ENCODE data around the gene NBEA.
A peak's percentile ranks its signal among the peaks of the same experiment; 100 is the strongest.

Gene NBEA

GRCh38 chr13:34931572-34931971 lies 10.5 kb upstream of the NBEA start:
- Histone ChIP-seq H3K4me1 (no peaks in the 10 kb centered on the region; a peak in 2 of 20 replicates), H3K36me3 (no peaks in the 10 kb centered on the region), H3K4me3 (no peak overlapping the region), H3K27me3 (no peaks in the 10 kb centered on the region), H3K9me3 (replicated peaks in 1 of 11) (no peaks in the 10 kb centered on the region), H3K9ac (no peak overlapping the region), H3K4me2 (peak overlapping the region in 1 of 11 experiments; percentile 6; a peak in 2 of 22 replicates), H3K27ac (no peak overlapping the region), H4K20me1 (no peaks in the 10 kb centered on the region)
- TF ChIP-seq Cebpa-rat (IDR thresholded peaks at IDR 0.05) = no peak

DNA sequence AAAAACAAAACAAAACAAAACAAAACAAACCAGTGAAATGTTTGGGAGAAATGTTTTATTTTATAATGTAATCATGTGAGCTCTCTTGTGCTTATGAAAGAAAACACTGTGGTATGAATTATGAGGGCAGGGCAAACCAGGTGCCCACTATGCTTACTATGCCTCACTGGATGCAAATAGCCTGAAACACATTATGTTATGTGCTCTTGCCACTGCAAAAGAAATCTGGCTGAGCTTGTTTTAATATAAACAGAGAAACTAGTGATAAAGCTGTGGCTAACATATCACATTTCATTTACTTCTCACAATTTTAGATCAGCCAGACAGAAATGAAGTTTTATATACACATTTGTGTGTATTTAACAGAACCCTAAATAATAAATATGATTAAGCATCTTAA lies 8.7 kb upstream of the NBEA start:
- Histone ChIP-seq H3K27me3 (no peaks in the 10 kb centered on the region), H3K9ac (no peak overlapping the region), H3K9me3 (replicated peaks in 1 of 11) (no peaks in the 10 kb centered on the region), H3K4me2 (no peak overlapping the region), H3K27ac (no peak overlapping the region), H3K4me3 (no peak overlapping the region), H3K4me1 (no peaks in the 10 kb centered on the region; a peak in 2 of 20 replicates), H4K20me1 (no peaks in the 10 kb centered on the region), H3K36me3 (no peaks in the 10 kb centered on the region)
- TF ChIP-seq Cebpa-rat (IDR thresholded peaks at IDR 0.05) = no peak

DNA sequence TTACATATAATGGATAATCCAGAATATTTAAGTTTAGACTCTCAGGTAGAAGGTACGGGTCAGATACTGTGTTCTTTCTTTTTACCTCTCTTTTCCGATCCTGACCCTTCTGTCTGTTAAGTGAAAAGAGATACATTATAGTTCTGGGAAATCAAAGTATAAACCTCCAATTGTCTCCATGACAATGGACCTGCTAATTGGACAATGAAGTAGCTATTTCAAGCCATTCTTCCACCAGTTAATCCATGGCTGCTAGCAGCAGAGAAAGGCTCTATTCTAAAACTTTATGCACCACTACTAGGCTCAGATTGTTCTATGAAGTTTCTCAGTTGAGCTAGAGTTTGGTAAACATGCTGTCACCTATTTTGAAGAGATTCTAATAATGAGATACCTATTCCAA lies 8.3 kb upstream of the NBEA start:
- Histone ChIP-seq H4K20me1 (no peaks in the 10 kb centered on the region), H3K4me2 (no peak overlapping the region), H3K36me3 (no peaks in the 10 kb centered on the region), H3K4me3 (no peak overlapping the region), H3K9ac (no peak overlapping the region), H3K27me3 (no peaks in the 10 kb centered on the region), H3K27ac (no peak overlapping the region), H3K9me3 (replicated peaks in 1 of 11) (no peaks in the 10 kb centered on the region), H3K4me1 (no peaks in the 10 kb centered on the region; a peak in 2 of 20 replicates)
- TF ChIP-seq Cebpa-rat (IDR thresholded peaks at IDR 0.05) = no peak

GRCh38 chr13:34935841-34936240 lies 6.2 kb upstream of the NBEA start:
- Histone ChIP-seq H4K20me1 (no peaks in the 10 kb centered on the region), H3K4me3 (no peak overlapping the region), H3K9me3 (replicated peaks in 1 of 11) (no peaks in the 10 kb centered on the region), H3K4me2 (no peak overlapping the region), H3K9ac (no peak overlapping the region), H3K27ac (no peak overlapping the region), H3K36me3 (no peaks in the 10 kb centered on the region), H3K27me3 (no peaks in the 10 kb centered on the region), H3K4me1 (no peaks in the 10 kb centered on the region; a peak in 2 of 20 replicates)
- TF ChIP-seq Cebpa-rat (IDR thresholded peaks at IDR 0.05) = no peak

- no peak overlapping the region for H3K27ac ChIP-seq
- TF ChIP-seq Cebpa-rat (IDR thresholded peaks at IDR 0.05) = no peak
- no peak overlapping the region for H3K4me3 ChIP-seq
- peaks cover 4 to 19% (median 12%) of the 10 kb centered on the region in 10 experiments; a peak in 16 of 20 replicates for H3K4me1 ChIP-seq
- H3K36me3 ChIP-seq = no peaks in the 10 kb centered on the region
- no peak overlapping the region for H3K9ac ChIP-seq
- H3K27me3 ChIP-seq = peaks cover 21 to 27% (median 26%) of the 10 kb centered on the region in 11 experiments
- no peaks in the 10 kb centered on the region for H3K9me3 ChIP-seq (replicated peaks in 1 of 11)
- peaks cover 0 to 19% (median 10%) of the 10 kb centered on the region in 11 experiments; a peak in 14 of 22 replicates for H4K20me1 ChIP-seq
- no peak overlapping the region for H3K4me2 ChIP-seq
Measured at GRCh38 chr13:34939771-34940170, 2.3 kb upstream of the NBEA start.

DNA sequence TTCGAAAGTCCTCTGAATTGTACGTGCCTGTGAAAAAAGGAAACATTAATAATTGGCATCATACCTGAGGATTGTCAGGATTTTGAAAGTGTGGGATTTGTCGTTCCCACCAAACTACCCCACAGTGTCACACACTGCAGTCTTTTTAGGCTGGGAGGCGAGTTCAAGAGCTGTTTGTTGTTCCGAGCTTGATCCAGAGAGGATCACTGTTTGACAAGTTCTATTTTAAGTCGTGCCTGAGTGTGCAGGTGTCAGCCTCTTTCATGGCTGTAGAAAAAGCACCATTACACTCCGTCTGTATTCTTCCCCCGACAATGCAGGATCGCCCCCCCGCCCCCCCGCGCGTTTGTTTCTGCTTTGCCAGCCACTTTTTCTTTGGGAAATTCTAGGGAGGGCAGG lies 635 bp upstream of the NBEA start:
- peak overlapping the region in 2 of 11 experiments; percentile 27 to 37; a peak in 2 of 22 replicates for H3K9ac ChIP-seq
- no peak overlapping the region for H3K27ac ChIP-seq
- H3K36me3 ChIP-seq = no peaks in the 10 kb centered on the region
- peaks cover 4 to 20% (median 12%) of the 10 kb centered on the region in 10 experiments; a peak in 16 of 20 replicates for H3K4me1 ChIP-seq
- no peaks in the 10 kb centered on the region for H3K9me3 ChIP-seq (replicated peaks in 1 of 11)
- peak overlapping the region; percentile 83 to 98 (median 93); a peak in 18 of 20 replicates for H3K4me3 ChIP-seq
- peak overlapping the region; percentile 34 to 83 (median 66); a peak in 20 of 22 replicates for H3K4me2 ChIP-seq
- H3K27me3 ChIP-seq = peaks cover 27 to 40% (median 32%) of the 10 kb centered on the region in 11 experiments
- no peak for TF ChIP-seq Cebpa-rat (IDR thresholded peaks at IDR 0.05)
- peaks cover 0 to 22% (median 10%) of the 10 kb centered on the region in 11 experiments; a peak in 14 of 22 replicates for H4K20me1 ChIP-seq

DNA sequence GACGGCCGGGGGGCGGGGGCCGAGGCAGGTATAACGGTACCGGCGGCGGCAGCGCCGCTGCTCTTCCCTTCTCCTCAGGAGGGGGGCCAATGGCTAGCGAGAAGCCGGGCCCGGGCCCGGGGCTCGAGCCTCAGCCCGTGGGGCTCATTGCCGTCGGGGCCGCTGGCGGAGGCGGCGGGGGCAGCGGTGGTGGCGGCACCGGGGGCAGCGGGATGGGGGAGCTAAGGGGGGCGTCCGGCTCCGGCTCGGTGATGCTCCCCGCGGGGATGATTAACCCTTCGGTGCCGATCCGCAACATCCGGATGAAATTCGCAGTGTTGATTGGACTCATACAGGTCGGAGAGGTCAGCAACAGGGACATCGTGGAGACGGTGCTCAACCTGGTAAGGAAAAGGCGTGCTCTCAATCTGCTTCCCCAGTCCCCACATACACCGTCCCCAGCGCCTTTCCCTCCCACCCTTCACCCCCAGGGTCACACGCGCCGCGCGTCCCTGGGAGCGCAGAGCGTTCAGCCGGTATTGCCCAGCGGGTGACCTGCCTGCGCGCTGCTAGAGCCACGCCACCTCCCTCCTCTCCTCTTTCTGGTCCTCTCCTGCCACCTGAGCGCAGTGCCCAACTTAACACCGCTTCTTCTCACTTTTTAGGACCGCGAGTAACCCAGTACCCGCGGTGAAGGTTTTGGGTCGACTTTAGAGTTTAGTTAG lies 814 bp downstream of the NBEA start:
- peak overlapping the region; percentile 71 to 85 (median 81) for H3K9ac ChIP-seq
- H3K27ac ChIP-seq = peak overlapping the region in 10 of 11 experiments; percentile 47 to 68 (median 56); a peak in 18 of 22 replicates
- H3K4me1 ChIP-seq = peaks cover 4 to 20% (median 12%) of the 10 kb centered on the region in 10 experiments; a peak in 16 of 20 replicates
- H3K4me2 ChIP-seq = peak overlapping the region; percentile 78 to 90 (median 86)
- TF ChIP-seq Cebpa-rat (IDR thresholded peaks at IDR 0.05) = no peak
- no peaks in the 10 kb centered on the region for H3K36me3 ChIP-seq
- H4K20me1 ChIP-seq = peaks cover 0 to 26% (median 10%) of the 10 kb centered on the region in 11 experiments; a peak in 14 of 22 replicates
- peaks cover 27 to 40% (median 32%) of the 10 kb centered on the region in 11 experiments for H3K27me3 ChIP-seq
- H3K4me3 ChIP-seq = peak overlapping the region; percentile 83 to 98 (median 93)
- no peaks in the 10 kb centered on the region for H3K9me3 ChIP-seq (replicated peaks in 1 of 11)

- Histone ChIP-seq H3K4me3 (peak overlapping the region; percentile 83 to 98 (median 93); a peak in 15 of 20 replicates), H3K27me3 (peaks cover 27 to 40% (median 32%) of the 10 kb centered on the region in 11 experiments), H3K36me3 (no peaks in the 10 kb centered on the region), H3K4me2 (peak overlapping the region; percentile 78 to 90 (median 86); a peak in 21 of 22 replicates), H3K9ac (peak overlapping the region in 1 of 11 experiments; percentile 85; a peak in 1 of 22 replicates), H3K27ac (no peak overlapping the region), H3K9me3 (replicated peaks in 1 of 11) (no peaks in the 10 kb centered on the region), H4K20me1 (peaks cover 0 to 26% (median 10%) of the 10 kb centered on the region in 11 experiments; a peak in 14 of 22 replicates), H3K4me1 (peaks cover 4 to 20% (median 12%) of the 10 kb centered on the region in 10 experiments; a peak in 16 of 20 replicates)
- no peak for TF ChIP-seq Cebpa-rat (IDR thresholded peaks at IDR 0.05)
Measured at GRCh38 chr13:34943436-34944273, 1.6 kb downstream of the NBEA start.

- H3K4me2 ChIP-seq = peak overlapping the region in 7 of 11 experiments; percentile 79 to 90 (median 87); a peak in 8 of 22 replicates
- no peak overlapping the region for H3K4me3 ChIP-seq
- H3K4me1 ChIP-seq = peaks cover 4 to 20% (median 12%) of the 10 kb centered on the region in 10 experiments; a peak in 16 of 20 replicates
- H3K9ac ChIP-seq = no peak overlapping the region
- no peaks in the 10 kb centered on the region for H3K36me3 ChIP-seq
- TF ChIP-seq Cebpa-rat (IDR thresholded peaks at IDR 0.05) = no peak
- no peaks in the 10 kb centered on the region for H3K9me3 ChIP-seq (replicated peaks in 1 of 11)
- H3K27ac ChIP-seq = no peak overlapping the region
- peaks cover 27 to 40% (median 32%) of the 10 kb centered on the region in 11 experiments for H3K27me3 ChIP-seq
- H4K20me1 ChIP-seq = peaks cover 0 to 30% (median 10%) of the 10 kb centered on the region in 11 experiments; a peak in 14 of 22 replicates
Measured at GRCh38 chr13:34944274-34944634, 2.2 kb downstream of the NBEA start.
